Kasumi-1 (cell line): Measurements from ENCODE around the gene MAGOHB.
"Not testable (repeated sequence)": the region's sequence is repeated elsewhere in the genome, so short reads cannot be mapped to it uniquely, and the experiment has no call there.

Experiments
- DNase-seq, 2 experiments: peaks; one replicate each; lab custom pipeline; 2025; lab: John Stamatoyannopoulos, UW

The MAGOHB gene

DNA sequence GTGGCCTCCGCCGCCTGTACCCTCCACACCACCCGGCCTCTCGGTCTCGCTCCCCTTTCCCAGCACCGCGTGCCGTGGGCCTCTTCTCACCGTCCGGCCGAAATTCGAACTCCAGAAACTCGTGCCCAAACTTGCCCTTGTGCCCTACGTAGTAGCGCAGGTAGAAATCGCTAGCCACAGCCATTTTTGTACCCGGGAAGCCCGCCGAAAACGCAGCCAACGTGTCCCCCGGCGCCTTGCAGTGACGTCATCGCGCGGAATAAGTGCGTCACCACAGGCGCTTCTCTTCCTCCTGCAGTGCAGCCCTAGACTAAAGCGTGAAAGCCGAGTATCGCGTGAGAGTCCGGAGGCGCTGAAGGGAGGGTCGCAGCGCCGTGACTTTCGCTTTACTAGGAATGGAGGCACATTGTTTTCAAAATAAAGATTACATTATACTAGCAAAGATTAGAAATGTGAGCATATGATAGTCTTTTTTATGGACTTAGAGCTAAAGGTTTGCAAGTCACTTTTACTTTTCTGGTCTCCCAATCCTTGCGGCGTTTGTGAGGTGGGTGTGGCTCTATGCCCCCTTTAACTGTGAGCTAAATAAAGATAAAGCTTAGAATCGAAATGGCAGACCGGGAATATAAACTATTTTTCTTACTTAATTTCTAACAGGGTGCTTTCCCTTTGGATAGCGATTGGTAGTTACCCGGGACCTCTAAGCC is at the start of gene MAGOHB:
Gene MAGOHB (minus strand): TSS at position 261 of the 707 bp plus-strand sequence. CDS start 77 bp downstream, at position 184.
- DNase-seq = peak; percentile 80 to 87

GRCh38 chr12:10661338-10661737 is 47.9 kb upstream of the MAGOHB start:
- DNase-seq = no peak

DNA sequence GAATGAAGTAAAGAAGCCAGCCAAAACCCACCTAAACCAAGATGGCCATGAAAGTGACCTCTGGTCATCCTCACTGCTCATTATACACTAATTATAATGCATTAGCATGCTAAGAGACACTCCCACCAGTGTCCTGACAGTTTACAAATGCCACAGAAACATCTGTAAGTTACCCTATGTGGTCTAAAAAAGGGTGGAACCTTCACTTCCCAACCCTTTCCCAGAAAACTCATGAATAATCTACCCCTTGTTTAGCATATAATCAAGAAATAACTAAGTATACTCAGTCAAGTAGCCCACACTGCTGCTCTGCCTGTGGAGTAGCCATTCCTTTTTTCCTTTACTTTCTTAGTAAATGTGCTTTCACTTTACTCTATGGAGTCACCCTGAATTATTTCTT is 40.6 kb upstream of the MAGOHB start:
- DNase-seq = no peak

DNA sequence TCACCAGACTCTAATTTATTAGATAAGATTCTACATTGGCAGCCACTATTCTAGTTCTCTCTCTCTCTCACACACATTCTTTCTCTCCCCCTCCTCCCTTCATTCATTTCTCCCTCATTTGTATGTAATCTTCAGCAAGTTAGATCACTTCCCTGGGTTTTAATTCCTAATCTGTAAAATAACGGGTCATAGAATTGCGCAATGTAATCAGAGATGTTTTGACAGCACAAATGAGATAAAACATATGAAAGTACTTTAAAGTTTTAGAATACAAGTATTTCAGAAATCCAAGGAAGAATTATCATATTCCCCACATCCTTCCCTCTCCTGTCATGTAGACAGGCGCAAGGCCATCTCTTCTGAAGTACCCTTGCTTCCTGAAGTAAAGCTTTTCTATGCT is 38.8 kb upstream of the MAGOHB start:
- DNase-seq = no peak

DNA sequence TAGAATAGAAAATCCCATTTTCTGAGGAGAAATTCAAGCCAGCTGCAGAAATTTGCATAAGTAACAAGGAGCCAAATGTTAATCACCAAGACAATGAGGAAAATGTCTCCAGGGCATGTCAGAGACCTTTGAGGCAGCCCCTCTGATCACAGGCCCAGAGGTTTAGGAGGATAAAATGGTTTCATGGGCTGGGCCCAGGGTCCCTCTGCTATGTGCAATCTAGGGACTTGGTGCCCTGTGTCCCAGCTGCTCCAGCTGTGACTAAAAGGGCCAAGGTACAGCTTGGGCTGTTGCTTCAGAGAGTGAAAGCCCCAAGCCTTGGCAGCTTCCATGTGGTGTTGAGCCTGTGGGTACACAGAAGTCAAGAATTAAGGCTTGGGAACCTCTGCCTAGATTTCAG is 33.2 kb upstream of the MAGOHB start:
- not testable (repeated sequence) for DNase-seq

DNA sequence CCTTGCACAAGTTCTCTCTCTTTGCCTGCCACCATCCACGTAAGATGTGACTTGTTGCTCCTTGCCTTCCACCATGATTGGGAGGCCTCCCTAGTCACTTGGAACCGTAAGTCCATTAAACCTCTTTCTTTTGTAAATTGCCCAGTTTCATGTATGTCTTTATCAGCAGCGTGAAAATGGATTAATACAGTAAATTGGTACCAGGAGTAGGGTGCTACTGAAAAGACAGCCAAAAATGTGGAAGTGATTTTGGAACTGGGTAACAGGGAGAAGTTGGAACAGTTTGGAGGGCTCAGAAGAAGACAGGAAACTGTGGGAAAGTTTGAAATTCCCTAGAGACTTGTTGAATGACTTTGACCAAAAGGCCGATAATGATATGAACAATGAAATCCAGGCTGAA is 32.5 kb upstream of the MAGOHB start:
- DNase-seq = no peak

DNA sequence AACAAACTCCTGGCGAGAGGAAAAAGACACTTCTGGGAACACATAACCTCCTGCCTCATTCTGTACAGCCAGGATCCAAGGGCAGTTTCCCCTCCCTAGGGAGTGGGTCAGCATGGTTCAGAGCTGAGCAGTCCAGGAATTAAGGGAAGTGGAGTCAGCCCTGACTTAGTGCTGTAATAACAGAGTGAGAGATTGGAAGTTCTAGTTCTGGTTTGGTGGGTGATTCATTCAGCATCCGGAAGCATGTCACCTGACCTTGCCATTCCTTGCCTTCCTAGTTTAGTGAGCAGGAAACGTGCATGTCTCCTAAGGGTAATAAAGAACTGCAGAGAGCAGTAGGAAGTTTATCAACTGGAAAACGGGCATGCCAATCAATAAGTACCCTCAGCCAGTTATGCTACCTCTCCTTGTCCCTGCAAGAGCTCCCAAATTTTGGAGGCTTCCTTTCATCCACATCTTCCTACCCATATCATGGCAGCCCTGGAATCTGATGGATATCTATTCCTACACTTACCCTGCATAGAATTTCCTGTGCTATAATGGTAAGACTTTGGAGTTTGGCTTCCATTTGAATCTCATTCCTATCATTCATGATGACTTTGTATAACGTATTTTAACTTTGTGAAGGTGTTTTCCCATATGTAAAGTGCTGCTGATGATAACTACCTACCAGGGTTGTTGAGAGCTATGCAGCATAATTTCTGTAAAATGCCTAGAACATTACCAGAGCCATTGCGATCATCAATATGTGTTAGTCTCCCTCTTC is 28.5 kb upstream of the MAGOHB start:
- no peak for DNase-seq

DNA sequence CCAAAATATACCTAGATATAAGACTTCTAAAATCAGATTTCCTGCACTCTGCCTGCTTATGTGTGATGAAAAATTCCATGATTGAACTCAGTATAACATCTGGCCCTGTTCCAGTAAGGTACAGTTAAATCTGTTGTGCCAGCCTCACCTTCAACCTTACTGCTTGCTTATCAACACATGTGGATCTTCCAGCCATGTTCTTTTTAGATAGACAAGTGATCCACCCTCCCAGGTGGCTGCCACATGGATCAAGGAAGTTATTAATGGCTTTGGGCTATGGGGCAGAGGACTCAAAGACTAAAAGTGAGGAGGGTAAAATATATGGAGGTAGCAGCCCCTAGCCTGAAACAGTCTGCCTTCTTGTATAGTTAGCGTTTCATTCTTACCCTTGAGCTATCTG is 25.3 kb upstream of the MAGOHB start:
- DNase-seq = no peak

DNA sequence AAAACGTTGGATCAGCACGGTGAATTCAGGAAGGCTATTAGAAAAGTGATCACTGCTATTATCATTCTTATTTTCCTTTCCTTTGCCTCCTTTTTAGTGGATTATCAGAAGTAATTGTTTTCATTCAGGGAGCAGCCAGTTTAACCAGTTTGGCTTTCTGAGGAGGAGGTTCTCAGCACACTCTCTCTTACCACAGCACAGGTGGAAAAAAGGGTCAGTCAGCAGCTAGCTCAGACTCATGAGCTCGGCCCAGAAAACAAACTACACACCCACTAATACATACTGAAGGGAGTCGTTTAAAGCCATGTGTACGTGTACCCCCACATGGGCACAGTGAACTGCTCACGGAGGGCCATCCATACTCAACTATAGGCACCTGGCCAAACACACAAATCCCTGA is 23.2 kb upstream of the MAGOHB start:
- DNase-seq = no peak

- DNase-seq = no peak
Measured at GRCh38 chr12:10636124-10636523, 22.7 kb upstream of the MAGOHB start.

DNA sequence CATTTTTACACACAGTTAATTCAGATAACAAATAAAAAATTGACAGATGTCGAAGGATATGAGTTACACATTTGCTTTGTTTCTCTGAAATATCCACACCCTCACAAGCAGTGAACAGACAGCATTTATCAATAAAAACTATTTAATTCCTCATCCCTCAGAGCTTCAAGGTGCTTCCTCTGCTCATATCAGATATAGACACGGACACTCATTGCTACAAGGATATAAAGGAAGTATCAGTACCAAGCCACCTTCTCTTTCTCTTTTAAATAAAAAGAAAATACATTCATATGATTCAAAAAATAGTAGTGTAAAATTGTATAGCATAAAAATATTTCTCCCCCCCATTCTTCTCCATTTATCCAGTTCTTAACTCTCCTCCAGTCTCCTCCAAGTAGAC is 21.9 kb upstream of the MAGOHB start:
- DNase-seq = no peak

GRCh38 chr12:10634427-10634826 is 21.0 kb upstream of the MAGOHB start:
- no peak for DNase-seq

GRCh38 chr12:10633541-10633940 is 20.1 kb upstream of the MAGOHB start:
- no peak for DNase-seq

DNA sequence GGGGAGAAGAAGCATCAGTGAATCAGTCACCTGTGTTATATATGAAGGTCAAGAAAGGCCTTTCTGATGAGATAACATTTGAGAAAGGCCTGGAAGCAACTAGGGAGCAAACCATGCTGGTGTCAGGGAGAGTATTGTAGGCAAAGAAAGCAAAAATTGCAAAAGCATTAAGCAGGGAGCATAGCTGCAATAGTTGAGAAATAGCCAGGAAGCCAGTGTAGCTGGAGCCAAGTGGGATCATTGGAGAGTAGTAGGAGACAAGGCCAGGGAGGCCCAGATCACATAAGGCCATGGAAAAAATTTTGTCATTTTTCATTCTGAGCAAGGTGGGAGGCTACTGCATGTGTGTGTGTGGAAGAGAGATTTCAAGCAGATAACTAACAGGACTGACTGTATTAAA is 18.8 kb upstream of the MAGOHB start:
- DNase-seq = no peak

GRCh38 chr12:10624605-10625004 is 11.2 kb upstream of the MAGOHB start:
- DNase-seq = no peak

GRCh38 chr12:10623131-10623530 is 9.7 kb upstream of the MAGOHB start:
- no peak for DNase-seq

- DNase-seq = no peak
Measured at GRCh38 chr12:10621278-10621677, 7.9 kb upstream of the MAGOHB start.

DNA sequence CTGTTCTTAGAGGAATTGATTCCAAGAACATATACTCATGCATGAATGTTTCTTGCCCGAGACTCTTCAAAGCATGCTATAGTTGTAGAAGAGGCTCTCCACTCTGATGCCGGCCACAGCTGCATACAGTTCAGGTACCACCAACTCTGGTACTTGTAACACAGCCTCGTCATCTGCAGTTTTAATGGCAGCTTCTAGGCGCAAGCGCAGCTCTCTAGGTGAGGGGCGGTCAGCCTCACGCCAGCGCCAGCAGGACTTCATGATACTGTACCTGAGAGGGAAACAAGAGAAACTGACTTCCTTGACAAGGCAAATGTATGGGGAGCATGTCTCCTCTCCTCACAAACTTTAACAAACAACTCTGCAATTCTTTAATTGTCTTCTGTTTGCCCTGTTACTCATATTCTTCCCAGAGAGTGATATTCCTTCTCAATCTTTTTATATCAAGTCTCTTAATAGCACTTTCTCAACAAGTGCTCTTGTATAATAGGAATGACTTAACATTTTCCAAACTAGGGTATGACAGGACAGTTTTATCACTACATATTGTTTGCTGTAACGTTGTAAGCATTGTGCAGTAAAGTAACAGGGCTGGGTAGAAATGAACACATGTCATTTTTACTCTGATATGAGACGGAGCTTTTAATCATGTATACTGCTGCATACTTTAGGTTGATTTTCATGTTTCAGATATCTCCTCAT is 6.8 kb upstream of the MAGOHB start:
- no peak for DNase-seq

DNA sequence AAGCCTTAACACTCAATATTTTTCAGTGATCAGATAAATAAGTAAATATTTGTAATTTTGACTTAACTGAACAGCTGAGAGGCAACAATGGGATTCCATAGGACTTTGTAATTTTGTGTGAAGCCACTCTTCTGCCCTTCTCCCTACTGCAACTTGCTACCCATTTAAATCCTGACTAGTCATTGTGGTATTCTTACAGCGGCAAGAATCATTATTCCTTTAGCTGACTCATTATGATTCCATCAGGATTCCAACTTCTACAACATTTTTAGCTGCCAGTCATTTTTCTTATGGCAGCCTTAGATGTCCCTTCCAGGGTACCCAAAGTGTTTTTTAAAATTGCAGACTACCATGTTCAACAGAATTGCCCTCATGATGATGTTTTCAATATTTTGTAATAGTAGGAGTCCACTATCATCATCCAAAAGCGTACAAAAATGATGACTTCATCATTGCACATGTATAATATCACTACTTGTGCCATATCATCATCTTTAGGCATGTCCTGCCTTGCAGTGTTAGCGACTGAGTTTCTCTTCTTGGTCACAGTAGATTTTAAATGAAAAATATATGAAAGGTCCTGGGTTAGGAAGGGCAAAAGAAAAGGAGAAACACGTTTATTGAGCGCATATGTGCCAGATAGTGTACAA is 5.1 kb upstream of the MAGOHB start:
- DNase-seq = no peak

DNA sequence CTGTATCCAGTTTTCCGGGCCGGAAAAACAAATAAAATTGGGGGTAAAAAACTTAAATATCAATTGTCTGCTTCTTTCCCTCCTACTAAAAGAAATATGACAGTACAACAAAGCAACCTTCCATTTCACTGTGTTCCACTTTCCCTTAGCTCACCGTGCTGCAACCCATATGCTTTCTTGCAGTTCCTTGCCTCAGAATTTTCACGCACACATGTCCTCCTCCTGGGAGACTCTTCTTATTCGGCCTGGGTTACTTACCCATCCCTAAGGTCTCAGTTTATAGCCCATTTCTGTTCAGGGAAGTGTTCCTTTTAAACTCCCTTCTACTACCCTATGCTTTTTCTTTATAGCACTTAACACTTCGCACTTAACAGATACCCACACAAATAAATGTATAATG is 4.5 kb upstream of the MAGOHB start:
- no peak for DNase-seq

GRCh38 chr12:10615532-10615931 is 2.1 kb upstream of the MAGOHB start:
- DNase-seq = no peak

- no peak for DNase-seq
Measured at GRCh38 chr12:10614056-10614370, 604 bp upstream of the MAGOHB start.

DNA sequence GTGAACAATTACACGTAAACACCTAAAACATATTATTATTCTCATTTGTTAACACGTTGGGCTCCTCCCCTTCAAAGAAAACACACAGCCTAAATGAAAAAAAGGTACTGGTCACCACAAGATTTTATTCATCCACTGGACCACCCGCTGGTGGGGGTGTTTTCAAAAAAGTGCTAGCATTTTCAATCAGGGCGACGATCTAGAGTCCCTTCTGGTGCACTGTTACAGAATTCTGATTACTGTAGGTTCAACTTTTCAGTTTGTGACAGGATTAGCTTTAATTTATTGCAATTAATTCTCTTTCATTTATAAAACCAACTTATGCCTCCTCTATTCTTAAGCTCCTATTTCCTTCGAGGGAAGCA is 443 bp downstream of the MAGOHB start:
- no peak for DNase-seq
